C4-2B (cell line): ENCODE data around the gene ZDHHC14.

Experiments used
- H3K27ac ChIP-seq: fragments of 450-650 bp; 2 replicates; pipeline ENCODE4 v1.5.1; 2017
- CTCF ChIP-seq: fragments of 450-650 bp; conservative IDR thresholded peaks from 2 replicates; pipeline ENCODE4 v1.5.1; 2017; ENCODE audit warnings: mild to moderate bottlenecking
- ZFX ChIP-seq: fragments of 450-650 bp; IDR thresholded peaks from 2 replicates; pipeline ENCODE4 v1.6.1; 2017

The ZDHHC14 gene

DNA sequence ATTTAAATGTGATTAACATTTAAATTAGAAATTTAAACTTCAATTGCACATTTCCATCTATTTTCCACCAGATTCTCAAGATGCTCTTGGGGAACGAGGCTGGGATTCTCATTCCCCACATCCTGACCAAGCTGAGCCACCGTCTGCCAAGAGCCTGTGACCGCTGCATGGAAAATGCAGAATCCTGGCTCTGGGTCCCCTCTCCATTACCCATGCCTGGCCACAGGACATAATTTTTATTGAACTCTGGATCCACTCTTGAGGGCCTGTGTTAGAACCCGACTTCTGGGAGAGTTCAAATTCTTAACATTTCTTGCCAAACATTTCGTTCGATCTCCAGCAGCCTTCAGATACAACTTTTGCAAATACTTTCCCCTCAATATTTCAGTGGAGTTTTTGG is 240.4 kb downstream of the ZDHHC14 start:
- H3K27ac ChIP-seq: no peak overlapping the region
- TF ChIP-seq CTCF: no peak
- TF ChIP-seq ZFX: no peak

GRCh38 chr6:157622427-157622826 is 241.4 kb downstream of the ZDHHC14 start:
- TF ChIP-seq CTCF (no peak), ZFX (no peak)
- H3K27ac ChIP-seq: no peak overlapping the region

DNA sequence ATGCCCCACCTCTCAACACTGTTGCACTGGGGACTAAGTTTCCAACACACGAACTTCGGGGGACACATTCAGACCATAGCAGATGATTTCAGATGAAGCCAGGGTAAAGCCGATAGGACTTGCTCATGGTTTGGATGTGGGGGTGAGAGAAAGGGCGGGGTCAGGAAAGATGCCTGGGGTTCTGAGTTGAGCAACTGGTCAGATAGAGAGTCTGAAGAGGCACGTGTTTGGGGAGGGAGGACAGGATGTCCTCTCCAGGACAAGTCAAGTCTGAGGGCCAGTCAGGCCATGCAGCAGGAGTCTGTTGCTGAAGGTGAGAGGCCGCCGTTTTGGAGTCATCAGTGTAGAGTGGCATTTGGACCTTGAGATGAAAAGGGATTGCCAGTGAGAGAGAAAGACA is 244.1 kb downstream of the ZDHHC14 start:
- H3K27ac ChIP-seq: no peak overlapping the region
- TF ChIP-seq CTCF (no peak), ZFX (no peak)

DNA sequence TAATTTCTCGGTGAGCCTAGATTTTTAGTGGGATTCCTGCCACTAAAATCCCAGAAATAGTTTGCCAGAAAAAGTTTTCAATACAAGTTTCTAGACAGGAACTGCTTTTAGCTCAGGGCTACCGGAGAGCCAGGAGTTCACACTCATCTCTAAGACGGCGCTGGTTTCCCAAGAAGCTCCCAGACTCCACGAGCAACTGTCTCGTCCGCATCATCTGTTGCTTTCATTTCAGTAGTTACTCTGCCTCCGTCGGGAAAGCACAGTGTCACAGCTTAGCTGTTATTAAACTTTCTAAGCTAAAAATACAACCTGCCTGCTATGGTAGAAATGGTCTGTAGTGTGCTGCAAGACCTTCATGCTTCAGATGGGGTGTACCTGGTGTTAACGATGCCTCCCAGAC is 244.8 kb downstream of the ZDHHC14 start:
- no peak overlapping the region for H3K27ac ChIP-seq
- TF ChIP-seq CTCF: no peak
- TF ChIP-seq ZFX: no peak

- no peak for TF ChIP-seq ZFX
- no peak for TF ChIP-seq CTCF
- no peak overlapping the region for H3K27ac ChIP-seq
These were observed 246.4 kb downstream of the ZDHHC14 start for GRCh38 chr6:157627195-157627966.

DNA sequence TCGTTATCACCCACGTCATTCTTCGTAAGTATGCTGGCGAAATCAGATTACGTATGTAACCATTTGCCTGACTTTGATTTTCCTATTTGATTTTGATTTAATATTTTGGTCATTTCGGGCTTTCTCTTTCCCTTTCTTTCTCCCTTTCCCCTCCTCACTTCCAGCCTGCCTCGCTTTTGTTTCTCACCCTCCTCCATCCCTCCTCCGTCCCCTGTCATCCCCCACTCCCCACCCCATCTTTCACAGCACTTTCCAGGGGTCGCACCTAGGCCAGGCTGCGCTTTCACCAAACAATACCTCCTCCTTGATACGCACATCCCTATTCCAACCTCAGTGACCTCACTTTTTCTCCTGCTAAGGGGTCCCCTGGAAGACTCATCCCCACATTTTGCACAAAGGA is 247.5 kb downstream of the ZDHHC14 start:
- TF ChIP-seq ZFX: no peak
- TF ChIP-seq CTCF: no peak
- no peak overlapping the region for H3K27ac ChIP-seq

- H3K27ac ChIP-seq: no peak overlapping the region
- TF ChIP-seq ZFX (no peak), CTCF (no peak)
These were observed 248.2 kb downstream of the ZDHHC14 start for GRCh38 chr6:157629220-157629619.
